HepG2 (cell line): Measurements from ENCODE around the gene COX5B. TPM values are rescaled to one million over a fixed set of nuclear protein-coding genes. Genes with fewer than 3 reads are reported as not detected.
A peak's percentile ranks its signal among the peaks of the same experiment; 100 is the strongest.

ENCODE experiments used
- ATAC-seq: fragments of 200-7000 bp; cut with Tn5 transposase; 3 replicates; pipeline ENCODE4 v1.9.1; 2020; ENCODE audit warnings: mild to moderate bottlenecking, moderate library complexity
- BruUV-seq: library from RNA; stranded (reverse); fragments of 400-500 nt; replicated peaks from 2 replicates; lab custom pipeline; 2021; lab: Mats Ljungman, UMichigan
- CTCF ChIA-PET: fragments of 300-600 bp; formaldehyde crosslinking; extraction: SDS; loops from one replicate; lab custom pipeline; 2021; ENCODE audit warnings: low total read pairs, inconsistent platforms, low intra/inter-chr PET ratio; lab: Yijun Ruan, JAX
- POLR2A ChIA-PET: fragments of 350-600 bp; sonication (Branson Sonifier 250); formaldehyde crosslinking; loops from one replicate; lab custom pipeline; 2020; ENCODE audit warnings: antibody characterized with exemption, inconsistent platforms; lab: Yijun Ruan, JAX
- DNase-seq: peaks from one replicate; pipeline ENCODE4 v3.0.0-alpha.2; 2015; ENCODE audit warnings: low spot score
- FAIRE-seq: peaks from 3 replicates; lab custom pipeline; 2011; peaks lifted over from hg19 to GRCh38; lab: Jason Lieb, UNC
- H2AFZ ChIP-seq: one replicate; pipeline ENCODE4 v1.6.1; 2011; ENCODE audit warnings: low read length, inconsistent platforms
- H3K27ac ChIP-seq: fragments of 300-600 bp; 3 replicates; pipeline ENCODE4 v1.8.0; 2011; ENCODE audit warnings: mixed run types, mild to moderate bottlenecking, mixed read lengths, low read length, inconsistent platforms; ENCODE audit not compliant: insufficient read depth; ENCODE audit errors: extremely low read length
- H3K27me3 ChIP-seq, 2 experiments: fragments of 200-600 bp in 1 of 2; 2 replicates in 1 of 2; 3 replicates in 1 of 2; pipeline versions ENCODE4 v1.6.0 to v1.8.0; 2011; ENCODE audit warnings: low read length in 2 of 2, mild to moderate bottlenecking in 2 of 2, moderate library complexity in 2 of 2, inconsistent platforms in 1 of 2; ENCODE audit not compliant: insufficient read depth in 2 of 2, control insufficient read depth in 1 of 2
- H3K36me3 ChIP-seq, 2 experiments: fragments of 200-600 bp in 1 of 2; replicated peaks in 1 of 2; 2 replicates in 1 of 2; 3 replicates in 1 of 2; pipeline versions ENCODE4 v1.5.1 to v1.8.0; 2011; ENCODE audit warnings: low read length in 2 of 2, inconsistent platforms in 1 of 2; ENCODE audit not compliant: insufficient read depth in 2 of 2, control insufficient read depth in 1 of 2
- H3K4me1 ChIP-seq: 2 replicates; pipeline ENCODE4 v1.5.1; 2012; ENCODE audit warnings: low read length, inconsistent platforms; ENCODE audit not compliant: insufficient read depth
- H3K4me2 ChIP-seq: 2 replicates; pipeline ENCODE4 v1.6.0; 2011; ENCODE audit warnings: low read depth, low read length, inconsistent platforms
- H3K4me3 ChIP-seq, 3 experiments: fragments of 200-600 bp in 1 of 3; sonication (generic), shearing (Covaris generic) in 1 of 3; replicated peaks in 1 of 3; 2 replicates each; pipeline ENCODE4 v1.5.1; 2011 to 2016; ENCODE audit warnings: low read length in 3 of 3, inconsistent platforms in 2 of 3, low read depth in 2 of 3, mild to moderate bottlenecking in 2 of 3, control low read depth in 1 of 3, mixed read lengths in 1 of 3; ENCODE audit not compliant: insufficient read depth in 1 of 3
- H3K79me2 ChIP-seq: one replicate; pipeline ENCODE4 v1.6.1; 2011; ENCODE audit warnings: low read length, inconsistent platforms; ENCODE audit not compliant: insufficient read depth
- H3K9ac ChIP-seq: 2 replicates; pipeline ENCODE4 v1.6.0; 2011; ENCODE audit warnings: mild to moderate bottlenecking, low read depth, low read length, inconsistent platforms; ENCODE audit not compliant: insufficient read depth
- H3K9me3 ChIP-seq: 2 replicates; pipeline ENCODE4 v1.5.1; 2012; ENCODE audit warnings: mild to moderate bottlenecking, low read length
- H4K20me1 ChIP-seq: 2 replicates; pipeline ENCODE4 v1.6.0; 2011; ENCODE audit warnings: inconsistent platforms, mild to moderate bottlenecking, low read length, moderate library complexity; ENCODE audit not compliant: insufficient read depth
- AGO2 ChIP-seq: fragments of 200-400 bp; formaldehyde crosslinking; optimal IDR thresholded peaks from 2 replicates; pipeline ENCODE3; 2017; ENCODE audit warnings: mild to moderate bottlenecking, low read depth, low read length, moderate library complexity
- BORCS8-MEF2B ChIP-seq: sonication (generic); formaldehyde crosslinking; IDR thresholded peaks from 2 replicates; pipeline ENCODE4 v1.8.0; 2022; ENCODE audit warnings: mild to moderate bottlenecking, missing genetic modification reagents
- KAT2B ChIP-seq: fragments of 150-350 bp; IDR thresholded peaks from 2 replicates; pipeline ENCODE4 v1.6.1; 2014; ENCODE audit warnings: low read depth, low read length, borderline replicate concordance
- KDM5B ChIP-seq: sonication (generic); formaldehyde crosslinking; IDR thresholded peaks from 2 replicates; pipeline ENCODE4 v1.4.0; 2020; ENCODE audit warnings: missing genetic modification reagents, mild to moderate bottlenecking, borderline replicate concordance
- NFYC ChIP-seq: IDR thresholded peaks from 2 replicates; pipeline ENCODE4 v1.6.1; 2016; ENCODE audit warnings: missing genetic modification reagents, missing compliant biosample characterization
- RARG ChIP-seq: sonication (generic); formaldehyde crosslinking; IDR thresholded peaks from 2 replicates; pipeline ENCODE4 v1.4.0; 2020; ENCODE audit warnings: low read depth, mild to moderate bottlenecking, missing genetic modification reagents
- RFX5 ChIP-seq: IDR thresholded peaks from 2 replicates; pipeline ENCODE4 v1.6.1; 2011; ENCODE audit warnings: low read depth, low read length, improper control_type of control experiment
- ZFP91 ChIP-seq: sonication (generic); formaldehyde crosslinking; IDR thresholded peaks from 2 replicates; pipeline ENCODE4 v1.9.0; 2022; ENCODE audit warnings: missing genetic modification reagents, mild to moderate bottlenecking, borderline replicate concordance
- ZNF766 ChIP-seq: sonication (generic); formaldehyde crosslinking; IDR thresholded peaks from 2 replicates; pipeline ENCODE4 v1.5.0; 2020; ENCODE audit warnings: missing genetic modification reagents, borderline replicate concordance
- ZNF768 ChIP-seq: sonication (generic); formaldehyde crosslinking; IDR thresholded peaks from 2 replicates; pipeline ENCODE4 v1.4.0; 2020; ENCODE audit warnings: missing genetic modification reagents
- WGBS: methylation state at CpG from one replicate; pipeline ENCODE4 v1.1.6; 2017; ENCODE audit warnings: low lambda C conversion rate; 5-methylcytosine and 5-hydroxymethylcytosine counted together
- in situ Hi-C: cut with HindIII; loops from 2 replicates; pipeline ENCODE4 v1.10.0; 2017; ENCODE audit warnings: low pct_unique_long_range_greater_than_20kb; ENCODE audit not compliant: extremely low pct_ligation_motif_present
- intact Hi-C: fragments of 100-400 bp; cut with micrococcal nuclease; formaldehyde crosslinking; loops from one replicate; pipeline ENCODE4 v1.10.0; 2022; ENCODE audit not compliant: unreplicated experiment
- polyA plus RNA-seq, 8 experiments: library from polyadenylated mRNA; depleted of rRNA in 3 of 8; stranded (reverse) in 7 of 8; unstranded in 1 of 8; fragments of >200 nt; fragmentation: Illumina TruSeq in 4 of 8; extraction: Trizol in 4 of 8; gene quantifications; 2 replicates each; pipeline versions ENCODE4 v1.2.1 to v1.2.3, GENCODE V29; 2011 to 2016; ENCODE audit warnings: low read depth in 4 of 8, missing spikeins in 1 of 8, mixed read lengths in 1 of 8; ENCODE audit not compliant: insufficient read depth in 1 of 8
- total RNA-seq, 5 experiments: library from RNA; depleted of rRNA; stranded (reverse); fragments of >200 nt; fragmentation: Illumina TruSeq; extraction: Trizol; gene quantifications; 2 replicates each; pipeline ENCODE4 v1.2.3, GENCODE V29; 2016; ENCODE audit warnings: low read depth in 1 of 5
- TF ChIP-seq, protein P1 (sequence below): sonication (generic); formaldehyde crosslinking; IDR thresholded peaks from 2 replicates; pipeline ENCODE4 v1.4.0; 2020; ENCODE audit warnings: missing genetic modification reagents, borderline replicate concordance

The COX5B gene
- total and polyA plus RNA-seq, 2 of the 13 experiments (the other 11 are each of a cell fraction or from before 2014, with no cell fraction given): 453 to 536 TPM

- TF ChIP-seq AGO2 (peak; percentile 77), RARG (CRISPR knock-in tag) (no peak), ZNF768 (CRISPR knock-in tag) (peak; percentile 12; the same call in 1 of the 2 replicates), KAT2B (no peak), ZNF766 (no peak), NFYC (CRISPR knock-in tag) (no peak), BORCS8-MEF2B (CRISPR knock-in tag) (no peak), ZFP91 (CRISPR knock-in tag) (0 out of 2 replicates have a peak, but pooled peaks have one; percentile 17)
- TF ChIP-seq, all 625 proteins: peak for 5
These were observed 14.3 kb downstream of the COX5B start (continued) for GRCh38 chr2:97660044-97660774.

- BruUV-seq: no TSS peak
- Histone ChIP-seq H3K27me3 (no peaks in the 10 kb centered on the region; a peak in 1 of 5 replicates), H3K9me3 (no peaks in the 10 kb centered on the region), H3K9ac (no peak overlapping the region), H3K4me2 (no peak overlapping the region), H4K20me1 (peaks cover 9% of the 10 kb centered on the region; the same call in 1 of the 2 replicates), H3K4me1 (peaks cover 32% of the 10 kb centered on the region), H3K4me3 (no peak overlapping the region), H3K79me2 (peaks cover 20% of the 10 kb centered on the region), H3K36me3 (peaks cover 20 to 41% of the 10 kb centered on the region in 2 experiments), H2AFZ (no peak overlapping the region), H3K27ac (no peak overlapping the region)
- intact Hi-C loops (no loop called here), in situ Hi-C loops (loop anchor here (5.0 to 25.0 kb wide), 2 partner anchors 74 to 1599 kb away; partner anchors contain the start of gene ANKRD36B)
- ChIA-PET CTCF (no interaction called here), POLR2A (interaction anchor here (8.2 kb wide), 1 partner anchor 12 kb away, joined by 298 read pairs; the partner anchor contains the start of gene COX5B)
- 94% methylated on average over 13 of the region's 18 CpGs for WGBS
- ATAC-seq: no peak
- FAIRE-seq: no peak
- no peak for DNase-seq
- TF ChIP-seq KDM5B (CRISPR knock-in tag): 0 out of 2 replicates have a peak, but pooled peaks have one; percentile 44
- TF ChIP-seq AGO2: peak; percentile 67
- TF ChIP-seq ZNF768 (CRISPR knock-in tag): peak; percentile 11; the same call in 1 of the 2 replicates
- no peak for TF ChIP-seq RFX5
- TF ChIP-seq ZFP91 (CRISPR knock-in tag): 0 out of 2 replicates have a peak, but pooled peaks have one; percentile 4
- TF ChIP-seq, protein P1, sequence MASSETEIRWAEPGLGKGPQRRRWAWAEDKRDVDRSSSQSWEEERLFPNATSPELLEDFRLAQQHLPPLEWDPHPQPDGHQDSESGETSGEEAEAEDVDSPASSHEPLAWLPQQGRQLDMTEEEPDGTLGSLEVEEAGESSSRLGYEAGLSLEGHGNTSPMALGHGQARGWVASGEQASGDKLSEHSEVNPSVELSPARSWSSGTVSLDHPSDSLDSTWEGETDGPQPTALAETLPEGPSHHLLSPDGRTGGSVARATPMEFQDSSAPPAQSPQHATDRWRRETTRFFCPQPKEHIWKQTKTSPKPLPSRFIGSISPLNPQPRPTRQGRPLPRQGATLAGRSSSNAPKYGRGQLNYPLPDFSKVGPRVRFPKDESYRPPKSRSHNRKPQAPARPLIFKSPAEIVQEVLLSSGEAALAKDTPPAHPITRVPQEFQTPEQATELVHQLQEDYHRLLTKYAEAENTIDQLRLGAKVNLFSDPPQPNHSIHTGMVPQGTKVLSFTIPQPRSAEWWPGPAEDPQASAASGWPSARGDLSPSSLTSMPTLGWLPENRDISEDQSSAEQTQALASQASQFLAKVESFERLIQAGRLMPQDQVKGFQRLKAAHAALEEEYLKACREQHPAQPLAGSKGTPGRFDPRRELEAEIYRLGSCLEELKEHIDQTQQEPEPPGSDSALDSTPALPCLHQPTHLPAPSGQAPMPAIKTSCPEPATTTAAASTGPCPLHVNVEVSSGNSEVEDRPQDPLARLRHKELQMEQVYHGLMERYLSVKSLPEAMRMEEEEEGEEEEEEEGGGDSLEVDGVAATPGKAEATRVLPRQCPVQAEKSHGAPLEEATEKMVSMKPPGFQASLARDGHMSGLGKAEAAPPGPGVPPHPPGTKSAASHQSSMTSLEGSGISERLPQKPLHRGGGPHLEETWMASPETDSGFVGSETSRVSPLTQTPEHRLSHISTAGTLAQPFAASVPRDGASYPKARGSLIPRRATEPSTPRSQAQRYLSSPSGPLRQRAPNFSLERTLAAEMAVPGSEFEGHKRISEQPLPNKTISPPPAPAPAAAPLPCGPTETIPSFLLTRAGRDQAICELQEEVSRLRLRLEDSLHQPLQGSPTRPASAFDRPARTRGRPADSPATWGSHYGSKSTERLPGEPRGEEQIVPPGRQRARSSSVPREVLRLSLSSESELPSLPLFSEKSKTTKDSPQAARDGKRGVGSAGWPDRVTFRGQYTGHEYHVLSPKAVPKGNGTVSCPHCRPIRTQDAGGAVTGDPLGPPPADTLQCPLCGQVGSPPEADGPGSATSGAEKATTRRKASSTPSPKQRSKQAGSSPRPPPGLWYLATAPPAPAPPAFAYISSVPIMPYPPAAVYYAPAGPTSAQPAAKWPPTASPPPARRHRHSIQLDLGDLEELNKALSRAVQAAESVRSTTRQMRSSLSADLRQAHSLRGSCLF (CRISPR knock-in tag): no peak
These were observed 15.0 kb downstream of the COX5B start for GRCh38 chr2:97660775-97661389.
